Activated CD4-positive, CD25-positive, alpha-beta regulatory T cell treated with anti-CD3 and anti-CD28 coated beads, Interleukin-2, amount 50 U/mL, for 24 hours (primary cell): ENCODE data around the gene ITGB7.

ENCODE experiments used
- ATAC-seq, 2 donors: fragments of 150-1000 bp; cut with Tn5 transposase; one replicate each; pipeline ENCODE4 v1.10.0; 2021; ENCODE audit warnings: mild to moderate bottlenecking in 1 of 2, moderate library complexity in 1 of 2

The ITGB7 gene

GRCh38 chr12:53207042-53207441 lies at the start of gene ITGB7:
ITGB7 (minus strand) TSS chr12:53207251; CDS start chr12:53200443, 6,808 bp downstream.
- ATAC-seq = peak; percentile 61 to 68

GRCh38 chr12:53255996-53256395 lies 48.9 kb upstream of the ITGB7 start:
- ATAC-seq = no peak

GRCh38 chr12:53254816-53255545 lies 47.9 kb upstream of the ITGB7 start:
- ATAC-seq = no peak

GRCh38 chr12:53253298-53253697 lies 46.2 kb upstream of the ITGB7 start:
- ATAC-seq = no peak

- ATAC-seq = no peak
Measured at GRCh38 chr12:53252349-53252916, 45.4 kb upstream of the ITGB7 start.

GRCh38 chr12:53251477-53252348 lies 44.7 kb upstream of the ITGB7 start:
- peak; percentile 83 to 86 for ATAC-seq

GRCh38 chr12:53245286-53245685 lies 38.2 kb upstream of the ITGB7 start:
- no peak for ATAC-seq

- no peak for ATAC-seq
Measured at GRCh38 chr12:53244337-53244736, 37.3 kb upstream of the ITGB7 start.

- ATAC-seq = no peak
Measured at GRCh38 chr12:53241623-53242412, 34.8 kb upstream of the ITGB7 start.

GRCh38 chr12:53239643-53240258 lies 32.7 kb upstream of the ITGB7 start:
- ATAC-seq = no peak

- ATAC-seq = peak in 1 of 2 donors; percentile 13
Measured at GRCh38 chr12:53236443-53237111, 29.5 kb upstream of the ITGB7 start.

GRCh38 chr12:53235742-53236442 lies 28.8 kb upstream of the ITGB7 start:
- no peak for ATAC-seq

- ATAC-seq = no peak
Measured at GRCh38 chr12:53235164-53235563, 28.1 kb upstream of the ITGB7 start.

- no peak for ATAC-seq
Measured at GRCh38 chr12:53234271-53234914, 27.3 kb upstream of the ITGB7 start.

GRCh38 chr12:53233671-53234121 lies 26.6 kb upstream of the ITGB7 start:
- ATAC-seq = no peak

- ATAC-seq = peak; percentile 22 to 33
Measured at GRCh38 chr12:53232646-53233461, 25.8 kb upstream of the ITGB7 start.

GRCh38 chr12:53231921-53232645 lies 25.0 kb upstream of the ITGB7 start, which contains the start of gene RARG:
RARG (minus strand) TSS chr12:53232209; CDS start chr12:53227545, 4,664 bp downstream.
- peak; percentile 74 to 76 for ATAC-seq

- no peak for ATAC-seq
Measured at GRCh38 chr12:53231671-53231920, 24.5 kb upstream of the ITGB7 start.
